CD4-positive, alpha-beta memory T cell (primary cell): ENCODE measurements around the gene NDST1. TPM values are rescaled to one million over a fixed set of nuclear protein-coding genes. Genes with fewer than 3 reads are reported as not detected.

Experiments
- CTCF ChIA-PET: fragments of 350-600 bp; sonication (Branson Sonifier 250); formaldehyde crosslinking; loops from one replicate; lab custom pipeline; 2021; ENCODE audit warnings: inconsistent platforms; ENCODE audit not compliant: partially characterized antibody; lab: Charles Lee
- POLR2A ChIA-PET: fragments of 350-600 bp; sonication (Branson Sonifier 250); formaldehyde crosslinking; loops from one replicate; lab custom pipeline; 2021; ENCODE audit not compliant: partially characterized antibody; lab: Charles Lee
- DNase-seq, 5 donors: peaks; one replicate each; pipeline versions ENCODE4 v3.0.0 to v3.0.0-alpha.2; 2020 to 2022; ENCODE audit warnings: mixed read lengths in 1 of 5
- H3K27ac ChIP-seq: one replicate; pipeline ENCODE4 v1.7.0; 2013; ENCODE audit warnings: low read depth, low read length
- H3K27me3 ChIP-seq: 2 replicates; pipeline ENCODE4 v1.7.0; 2013; ENCODE audit warnings: mild to moderate bottlenecking, low read length, moderate library complexity; ENCODE audit not compliant: insufficient read depth
- H3K36me3 ChIP-seq: 2 replicates; pipeline ENCODE4 v1.7.0; 2013; ENCODE audit warnings: mild to moderate bottlenecking, low read length, moderate library complexity; ENCODE audit not compliant: insufficient read depth
- H3K4me1 ChIP-seq: 2 replicates; pipeline ENCODE4 v1.7.0; 2013; ENCODE audit warnings: mild to moderate bottlenecking, low read length, moderate library complexity; ENCODE audit not compliant: insufficient read depth
- H3K4me3 ChIP-seq, 2 donors: one replicate each; pipeline ENCODE4 v1.7.0; 2013; ENCODE audit warnings: low read length in 2 of 2, mild to moderate bottlenecking in 1 of 2
- H3K9me3 ChIP-seq, 2 donors: one replicate each; pipeline ENCODE4 v1.7.0; 2013; ENCODE audit warnings: low read length in 2 of 2, control low read depth in 1 of 2; ENCODE audit not compliant: control insufficient read depth in 1 of 2
- H3K27ac Mint-ChIP-seq, 7 donors: one replicate each; pipeline ENCODE4 v1.8.0; 2020 to 2021; ENCODE audit warnings: mixed read lengths in 7 of 7, mild to moderate bottlenecking in 6 of 7, inconsistent platforms in 3 of 7, moderate library complexity in 3 of 7
- H3K27me3 Mint-ChIP-seq, 2 donors: one replicate each; pipeline ENCODE4 v1.8.0; 2020 to 2021; ENCODE audit warnings: mixed read lengths in 2 of 2
- H3K36me3 Mint-ChIP-seq, 2 donors: one replicate each; pipeline ENCODE4 v1.8.0; 2020 to 2021; ENCODE audit warnings: mixed read lengths in 2 of 2, inconsistent platforms in 1 of 2, mild to moderate bottlenecking in 1 of 2
- H3K4me1 Mint-ChIP-seq, 4 donors: one replicate each; pipeline ENCODE4 v1.8.0; 2020 to 2021; ENCODE audit warnings: mixed read lengths in 4 of 4, mild to moderate bottlenecking in 1 of 4
- H3K4me3 Mint-ChIP-seq, 8 donors: one replicate each; pipeline ENCODE4 v1.8.0; 2020 to 2021; ENCODE audit warnings: mixed read lengths in 8 of 8, mild to moderate bottlenecking in 7 of 8, moderate library complexity in 6 of 8, inconsistent platforms in 3 of 8
- H3K9me3 Mint-ChIP-seq, 8 donors: one replicate each; pipeline ENCODE4 v1.8.0; 2020 to 2021; ENCODE audit warnings: mixed read lengths in 8 of 8, mild to moderate bottlenecking in 5 of 8, inconsistent platforms in 3 of 8, moderate library complexity in 1 of 8
- intact Hi-C: fragments of 100-400 bp; cut with micrococcal nuclease; formaldehyde crosslinking; loops from one replicate; pipeline ENCODE4 v1.15.1; 2023
- polyA plus RNA-seq, 2 donors: library from polyadenylated mRNA; unstranded; fragments of 300-500 nt; fragmentation: Illumina TruSeq; gene quantifications; one replicate each; pipeline ENCODE4 v1.2.3, GENCODE V29; 2021
- total RNA-seq, 2 experiments: library from RNA; stranded (reverse); gene quantifications; one replicate each; pipeline ENCODE4 v1.2.3, GENCODE V29; 2021

The NDST1 gene
- total and polyA plus RNA-seq, 4 experiments from 2014 or later = 0.29 to 0.64 (median 0.35) TPM; not detected in 1

- no peaks in the 10 kb centered on the region for H3K9me3 ChIP-seq
- Mint-ChIP-seq H3K27me3 (no peaks in the 10 kb centered on the region), H3K9me3 (no peaks in the 10 kb centered on the region), H3K4me3 (no peak overlapping the region), H3K27ac (no peak overlapping the region), H3K4me1 (no peaks in the 10 kb centered on the region), H3K36me3 (no peaks in the 10 kb centered on the region)
- no peaks in the 10 kb centered on the region for H3K4me1 ChIP-seq
- POLR2A ChIA-PET = no interaction called here
- H3K36me3 ChIP-seq = no peaks in the 10 kb centered on the region
- H3K27ac ChIP-seq = no peak overlapping the region
- intact Hi-C loops = no loop called here
- H3K27me3 ChIP-seq = no peaks in the 10 kb centered on the region
- no peak for DNase-seq
- no peak overlapping the region for H3K4me3 ChIP-seq
- CTCF ChIA-PET = no interaction called here
Measured at GRCh38 chr5:150497274-150497988, 10.5 kb upstream of the NDST1 start.

GRCh38 chr5:150497989-150498317 lies 10.0 kb upstream of the NDST1 start:
- no peaks in the 10 kb centered on the region for H3K9me3 ChIP-seq
- intact Hi-C loops = no loop called here
- ChIA-PET CTCF (no interaction called here), POLR2A (no interaction called here)
- peak overlapping the region in 1 of 8 donors; percentile 32 for H3K4me3 Mint-ChIP-seq
- no peaks in the 10 kb centered on the region for H3K36me3 ChIP-seq
- no peak overlapping the region for H3K4me3 ChIP-seq
- H3K9me3 Mint-ChIP-seq = no peaks in the 10 kb centered on the region
- H3K4me1 ChIP-seq = no peaks in the 10 kb centered on the region
- no peaks in the 10 kb centered on the region for H3K4me1 Mint-ChIP-seq
- H3K27me3 ChIP-seq = no peaks in the 10 kb centered on the region
- DNase-seq = no peak
- no peak overlapping the region for H3K27ac ChIP-seq
- H3K27me3 Mint-ChIP-seq = no peaks in the 10 kb centered on the region
- no peaks in the 10 kb centered on the region for H3K36me3 Mint-ChIP-seq
- no peak overlapping the region for H3K27ac Mint-ChIP-seq

GRCh38 chr5:150498501-150498900 lies 9.4 kb upstream of the NDST1 start:
- POLR2A ChIA-PET = no interaction called here
- no peaks in the 10 kb centered on the region for H3K36me3 ChIP-seq
- Mint-ChIP-seq H3K4me3 (no peak overlapping the region), H3K27ac (no peak overlapping the region), H3K9me3 (no peaks in the 10 kb centered on the region), H3K27me3 (no peaks in the 10 kb centered on the region), H3K36me3 (no peaks in the 10 kb centered on the region), H3K4me1 (no peaks in the 10 kb centered on the region)
- intact Hi-C loops = no loop called here
- no peaks in the 10 kb centered on the region for H3K27me3 ChIP-seq
- no peak for DNase-seq
- H3K27ac ChIP-seq = no peak overlapping the region
- CTCF ChIA-PET = no interaction called here
- H3K4me3 ChIP-seq = no peak overlapping the region
- H3K4me1 ChIP-seq = no peaks in the 10 kb centered on the region
- H3K9me3 ChIP-seq = no peaks in the 10 kb centered on the region

GRCh38 chr5:150498971-150499370 lies 9.0 kb upstream of the NDST1 start:
- Mint-ChIP-seq H3K4me3 (no peak overlapping the region), H3K9me3 (no peaks in the 10 kb centered on the region), H3K27ac (peak overlapping the region in 1 of 7 donors; percentile 53), H3K27me3 (no peaks in the 10 kb centered on the region), H3K4me1 (no peaks in the 10 kb centered on the region), H3K36me3 (no peaks in the 10 kb centered on the region)
- Histone ChIP-seq H3K36me3 (no peaks in the 10 kb centered on the region), H3K27ac (no peak overlapping the region), H3K4me1 (no peaks in the 10 kb centered on the region), H3K27me3 (no peaks in the 10 kb centered on the region), H3K9me3 (no peaks in the 10 kb centered on the region), H3K4me3 (no peak overlapping the region)
- POLR2A ChIA-PET = no interaction called here
- DNase-seq = no peak
- intact Hi-C loops = no loop called here
- CTCF ChIA-PET = no interaction called here

GRCh38 chr5:150499437-150499956 lies 8.4 kb upstream of the NDST1 start:
- intact Hi-C loops = no loop called here
- Mint-ChIP-seq H3K4me3 (no peak overlapping the region), H3K27ac (peak overlapping the region in 1 of 7 donors; percentile 25), H3K36me3 (no peaks in the 10 kb centered on the region), H3K4me1 (no peaks in the 10 kb centered on the region), H3K27me3 (no peaks in the 10 kb centered on the region), H3K9me3 (no peaks in the 10 kb centered on the region)
- CTCF ChIA-PET = no interaction called here
- H3K36me3 ChIP-seq = no peaks in the 10 kb centered on the region
- POLR2A ChIA-PET = no interaction called here
- no peaks in the 10 kb centered on the region for H3K27me3 ChIP-seq
- H3K4me1 ChIP-seq = no peaks in the 10 kb centered on the region
- no peak overlapping the region for H3K4me3 ChIP-seq
- no peaks in the 10 kb centered on the region for H3K9me3 ChIP-seq
- DNase-seq = no peak
- H3K27ac ChIP-seq = no peak overlapping the region

GRCh38 chr5:150500328-150500841 lies 7.5 kb upstream of the NDST1 start:
- no peak overlapping the region for H3K27ac ChIP-seq
- H3K9me3 ChIP-seq = no peaks in the 10 kb centered on the region
- ChIA-PET CTCF (no interaction called here), POLR2A (no interaction called here)
- no peaks in the 10 kb centered on the region for H3K36me3 ChIP-seq
- no peak for DNase-seq
- Mint-ChIP-seq H3K4me1 (no peaks in the 10 kb centered on the region), H3K36me3 (no peaks in the 10 kb centered on the region), H3K27me3 (no peaks in the 10 kb centered on the region), H3K27ac (peak overlapping the region in 1 of 7 donors; percentile 36), H3K4me3 (no peak overlapping the region), H3K9me3 (no peaks in the 10 kb centered on the region)
- no peaks in the 10 kb centered on the region for H3K4me1 ChIP-seq
- H3K4me3 ChIP-seq = no peak overlapping the region
- intact Hi-C loops = no loop called here
- no peaks in the 10 kb centered on the region for H3K27me3 ChIP-seq

GRCh38 chr5:150500905-150501304 lies 7.0 kb upstream of the NDST1 start:
- ChIA-PET POLR2A (no interaction called here), CTCF (no interaction called here)
- Mint-ChIP-seq H3K9me3 (no peaks in the 10 kb centered on the region), H3K27me3 (no peaks in the 10 kb centered on the region), H3K36me3 (no peaks in the 10 kb centered on the region), H3K4me3 (no peak overlapping the region), H3K4me1 (no peaks in the 10 kb centered on the region), H3K27ac (no peak overlapping the region)
- Histone ChIP-seq H3K36me3 (no peaks in the 10 kb centered on the region), H3K27me3 (no peaks in the 10 kb centered on the region), H3K9me3 (no peaks in the 10 kb centered on the region), H3K4me1 (no peaks in the 10 kb centered on the region), H3K4me3 (no peak overlapping the region), H3K27ac (no peak overlapping the region)
- DNase-seq = no peak
- intact Hi-C loops = no loop called here
